ENCODE data around the gene IGSF3. TPM values are rescaled to one million over a fixed set of nuclear protein-coding genes. Genes with fewer than 3 reads are reported as not detected.

Gene IGSF3
- total RNA-seq, 4 donors from 2014 or later, result 2.5 to 14.3 (median 8.5) TPM

DNA sequence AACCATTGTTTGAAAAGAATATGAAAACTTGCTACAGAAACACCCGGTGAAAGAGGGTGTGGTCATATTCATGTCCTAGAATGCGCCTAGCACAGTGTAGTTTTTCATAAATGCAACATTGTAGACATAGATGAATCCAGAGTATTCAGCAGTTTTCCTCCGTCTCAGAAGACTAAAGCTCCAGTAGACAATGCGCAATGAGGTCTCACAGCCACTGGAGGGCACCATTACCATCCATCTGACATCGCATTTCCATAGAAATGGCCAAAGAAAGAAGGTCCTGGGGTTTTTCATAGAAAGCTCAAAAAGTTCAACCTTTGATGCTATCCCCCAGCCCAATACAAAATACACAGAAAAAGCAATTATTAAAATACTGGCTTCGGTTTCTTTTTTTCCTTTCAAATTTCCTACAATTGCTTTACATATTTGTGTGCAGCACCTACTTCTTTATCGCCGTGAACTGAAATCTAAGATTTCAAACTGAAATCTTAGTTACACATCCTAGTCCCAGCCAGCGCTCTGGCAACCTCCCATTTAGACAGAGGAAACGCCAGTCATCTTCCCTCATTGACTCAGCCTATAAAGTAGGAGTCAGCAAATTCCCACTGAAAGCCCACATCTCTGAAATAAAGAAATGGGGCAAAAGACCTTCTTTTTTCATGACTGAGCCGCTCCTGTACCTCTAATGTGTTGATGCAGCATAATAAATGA is 92.8 kb downstream of the IGSF3 start:
- intact Hi-C loops (cut with DNase I), result loop anchor here (2.0 to 10.0 kb wide), 4 partner anchors 22 to 550 kb away; partner anchors contain the start of genes IGSF3 and TRIM45
- peak; percentile 92 for DNase-seq (ENCODE audit: extremely low spot score)
- Histone ChIP-seq H3K36me3 (peaks cover 0 to 3% (median 0%) of the 10 kb centered on the region in 4 donors), H3K4me1 (peaks cover 9 to 21% (median 16%) of the 10 kb centered on the region in 4 donors), H3K27me3 (no peaks in the 10 kb centered on the region), H3K9me3 (no peaks in the 10 kb centered on the region), H3K4me3 (no peak overlapping the region), H3K27ac (replicated peaks in 1 of 4) (no peak overlapping the region)
- TF ChIP-seq, protein P1, sequence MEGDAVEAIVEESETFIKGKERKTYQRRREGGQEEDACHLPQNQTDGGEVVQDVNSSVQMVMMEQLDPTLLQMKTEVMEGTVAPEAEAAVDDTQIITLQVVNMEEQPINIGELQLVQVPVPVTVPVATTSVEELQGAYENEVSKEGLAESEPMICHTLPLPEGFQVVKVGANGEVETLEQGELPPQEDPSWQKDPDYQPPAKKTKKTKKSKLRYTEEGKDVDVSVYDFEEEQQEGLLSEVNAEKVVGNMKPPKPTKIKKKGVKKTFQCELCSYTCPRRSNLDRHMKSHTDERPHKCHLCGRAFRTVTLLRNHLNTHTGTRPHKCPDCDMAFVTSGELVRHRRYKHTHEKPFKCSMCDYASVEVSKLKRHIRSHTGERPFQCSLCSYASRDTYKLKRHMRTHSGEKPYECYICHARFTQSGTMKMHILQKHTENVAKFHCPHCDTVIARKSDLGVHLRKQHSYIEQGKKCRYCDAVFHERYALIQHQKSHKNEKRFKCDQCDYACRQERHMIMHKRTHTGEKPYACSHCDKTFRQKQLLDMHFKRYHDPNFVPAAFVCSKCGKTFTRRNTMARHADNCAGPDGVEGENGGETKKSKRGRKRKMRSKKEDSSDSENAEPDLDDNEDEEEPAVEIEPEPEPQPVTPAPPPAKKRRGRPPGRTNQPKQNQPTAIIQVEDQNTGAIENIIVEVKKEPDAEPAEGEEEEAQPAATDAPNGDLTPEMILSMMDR (IDR thresholded peaks at IDR 0.05), result peak; percentile 76 to 91 (median 90)
- peak in 1 of 2 donors; percentile 33 for TF ChIP-seq POLR2AphosphoS5 (IDR thresholded peaks at IDR 0.05)
- no peak for TF ChIP-seq EP300 (IDR thresholded peaks at IDR 0.05)
- WGBS, result 31% methylated on average over 11 of the region's 11 CpGs

GRCh38 chr1:116573431-116574095 is 94.0 kb downstream of the IGSF3 start:
- intact Hi-C loops (cut with DNase I), result loop anchor here (2.0 to 10.0 kb wide), 4 partner anchors 23 to 551 kb away; partner anchors contain the start of genes IGSF3 and TRIM45
- H3K36me3 ChIP-seq, result peaks cover 0 to 3% (median 0%) of the 10 kb centered on the region in 4 donors
- peak; percentile 29 for DNase-seq (ENCODE audit: extremely low spot score)
- H3K27ac ChIP-seq (replicated peaks in 1 of 4), result no peak overlapping the region
- H3K4me1 ChIP-seq, result peaks cover 15 to 33% (median 27%) of the 10 kb centered on the region in 4 donors
- no peak overlapping the region for H3K4me3 ChIP-seq
- TF ChIP-seq POLR2AphosphoS5 (IDR thresholded peaks at IDR 0.05) (no peak), EP300 (IDR thresholded peaks at IDR 0.05) (no peak), POLR2A (IDR thresholded peaks at IDR 0.05; ENCODE audit: low read depth) (no peak)
- TF ChIP-seq, protein P1 (IDR thresholded peaks at IDR 0.05), result no peak
- no peaks in the 10 kb centered on the region for H3K27me3 ChIP-seq
- H3K9me3 ChIP-seq, result no peaks in the 10 kb centered on the region
- WGBS, result 79% methylated on average over 7 of the region's 7 CpGs

DNA sequence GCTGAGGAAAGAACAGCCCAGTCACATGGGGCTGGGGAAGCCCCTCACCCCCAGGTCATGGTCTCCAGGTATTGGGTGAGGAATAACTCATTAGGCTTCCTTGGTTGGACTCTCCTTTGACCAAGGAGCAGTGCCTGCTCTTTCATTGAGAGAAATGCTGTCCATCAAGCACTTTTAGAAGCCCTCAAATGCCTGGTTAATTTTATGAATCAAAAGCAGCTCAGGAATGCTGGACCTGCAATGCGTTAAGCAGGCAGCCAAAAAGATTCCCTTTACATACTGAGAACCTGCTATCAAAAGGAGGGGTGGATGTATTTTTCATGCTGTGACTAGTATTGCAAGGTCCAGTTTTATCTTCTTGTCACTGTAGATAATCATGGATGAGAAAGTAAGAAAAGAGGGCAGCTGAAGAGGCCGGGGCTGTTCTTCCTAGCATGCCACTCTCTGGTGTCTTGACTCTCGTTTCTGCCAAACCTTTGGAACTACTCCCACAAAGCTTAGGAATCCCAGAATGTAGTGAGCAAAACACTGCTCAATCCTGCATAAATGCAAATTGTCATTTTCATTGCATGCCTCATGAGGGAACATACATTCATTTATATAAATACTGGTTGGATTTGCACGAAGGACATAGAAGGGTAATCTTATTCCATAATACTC is 94.6 kb downstream of the IGSF3 start:
- H3K4me3 ChIP-seq, result no peak overlapping the region
- no peaks in the 10 kb centered on the region for H3K9me3 ChIP-seq
- intact Hi-C loops (cut with DNase I), result loop anchor here (5.0 to 10.0 kb wide), 3 partner anchors 94 to 552 kb away; partner anchors contain the start of genes IGSF3 and TRIM45
- peaks cover 19 to 36% (median 29%) of the 10 kb centered on the region in 4 donors for H3K4me1 ChIP-seq
- no peaks in the 10 kb centered on the region for H3K27me3 ChIP-seq
- DNase-seq (ENCODE audit: extremely low spot score), result peak; percentile 75
- peaks cover 0 to 3% (median 0%) of the 10 kb centered on the region in 4 donors for H3K36me3 ChIP-seq
- WGBS, result 93% methylated on average over 4 of the region's 4 CpGs
- TF ChIP-seq, protein P1 (IDR thresholded peaks at IDR 0.05), result no peak
- TF ChIP-seq POLR2A (IDR thresholded peaks at IDR 0.05; ENCODE audit: low read depth) (no peak), EP300 (IDR thresholded peaks at IDR 0.05) (no peak), POLR2AphosphoS5 (IDR thresholded peaks at IDR 0.05) (no peak)
- H3K27ac ChIP-seq (replicated peaks in 1 of 4), result no peak overlapping the region

DNA sequence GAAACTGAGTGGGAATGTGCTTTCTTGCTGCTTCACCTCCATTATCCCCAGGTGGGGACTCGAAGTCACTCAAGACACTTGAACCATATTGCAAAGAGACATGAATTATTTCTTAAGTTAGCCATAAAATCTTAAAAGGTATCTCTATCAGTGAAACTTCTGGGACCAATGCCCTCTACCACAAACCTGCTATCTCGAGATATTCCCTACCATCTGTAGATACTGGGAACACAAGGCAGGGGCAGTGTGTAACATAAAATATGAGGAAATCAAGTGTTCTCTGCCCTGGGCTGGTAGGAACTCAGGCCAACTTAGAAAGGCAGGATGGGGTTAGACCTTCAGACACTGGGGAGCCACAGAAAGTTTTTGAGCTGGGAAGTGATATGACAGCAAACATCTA is 95.4 kb downstream of the IGSF3 start:
- intact Hi-C loops (cut with DNase I), result loop anchor here (5.0 to 10.0 kb wide), 3 partner anchors 95 to 553 kb away; partner anchors contain the start of genes IGSF3 and TRIM45
- Histone ChIP-seq H3K4me1 (peaks cover 19 to 36% (median 29%) of the 10 kb centered on the region in 4 donors), H3K36me3 (peaks cover 0 to 3% (median 0%) of the 10 kb centered on the region in 4 donors), H3K9me3 (no peaks in the 10 kb centered on the region), H3K4me3 (no peak overlapping the region), H3K27ac (replicated peaks in 1 of 4) (no peak overlapping the region), H3K27me3 (no peaks in the 10 kb centered on the region)
- peak; percentile 5 for DNase-seq (ENCODE audit: extremely low spot score)
- 100% methylated on average over 2 of the region's 2 CpGs for WGBS
- no peak for TF ChIP-seq EP300 (IDR thresholded peaks at IDR 0.05)
- no peak for TF ChIP-seq POLR2A (IDR thresholded peaks at IDR 0.05; ENCODE audit: low read depth)
- TF ChIP-seq, protein P1 (IDR thresholded peaks at IDR 0.05), result no peak
- TF ChIP-seq POLR2AphosphoS5 (IDR thresholded peaks at IDR 0.05), result no peak
